NT2/D1 (cell line): ENCODE data around the gene BAK1.

Source experiments
- SUZ12 ChIP-seq: IDR thresholded peaks from 2 replicates; pipeline ENCODE4 v1.6.1; 2011; ENCODE audit not compliant: insufficient read length, insufficient read depth; ENCODE audit errors: extremely low read depth
- YY1 ChIP-seq: IDR thresholded peaks from 2 replicates; pipeline ENCODE4 v1.6.1; 2011; ENCODE audit not compliant: insufficient read length, insufficient read depth
- ZNF274 ChIP-seq: IDR thresholded peaks from 2 replicates; pipeline ENCODE4 v1.6.1; 2011; ENCODE audit warnings: mild to moderate bottlenecking, low read depth, low read length

- TF ChIP-seq ZNF274: no peak
- no peak for TF ChIP-seq YY1
- no peak for TF ChIP-seq SUZ12
Observed at GRCh38 chr6:33551538-33551937, 28.5 kb downstream of the BAK1 start.
